H1 (cell line): ENCODE measurements around the gene PACS1. TPM values are rescaled to one million over a fixed set of nuclear protein-coding genes. Genes with fewer than 3 reads are reported as not detected.

Experiments used
- BRCA1 ChIP-seq: IDR thresholded peaks from 2 replicates; pipeline ENCODE4 v1.6.1; 2012; ENCODE audit warnings: low read depth, low read length, improper control_type of control experiment
- CHD2 ChIP-seq: IDR thresholded peaks from 2 replicates; pipeline ENCODE4 v1.6.1; 2012; ENCODE audit warnings: low read length, improper control_type of control experiment
- CTBP2 ChIP-seq: IDR thresholded peaks from 2 replicates; pipeline ENCODE4 v1.7.0; 2011; ENCODE audit warnings: borderline replicate concordance, mild to moderate bottlenecking, moderate library complexity, mixed read lengths, low read length; ENCODE audit not compliant: insufficient read depth, insufficient read length
- EZH2 ChIP-seq: fragments of 200-600 bp; sonication (generic); IDR thresholded peaks from 2 replicates; pipeline ENCODE4 v1.7.1; 2012; ENCODE audit warnings: low read depth, mild to moderate bottlenecking, moderate library complexity, low read length, inconsistent platforms; ENCODE audit not compliant: severe bottlenecking
- FOSL1 ChIP-seq: IDR thresholded peaks from 2 replicates; pipeline ENCODE4 v1.6.1; 2011; ENCODE audit warnings: mild to moderate bottlenecking, low read depth, low read length, moderate library complexity; ENCODE audit not compliant: insufficient read depth
- NRF1 ChIP-seq: IDR thresholded peaks from 2 replicates; pipeline ENCODE4 v1.6.1; 2011; ENCODE audit warnings: mild to moderate bottlenecking, low read depth, low read length, improper control_type of control experiment
- POLR2A ChIP-seq, 2 experiments: IDR thresholded peaks; 1 replicate in 1 of 2; 2 replicates in 1 of 2; pipeline ENCODE4 v1.6.1; 2011; ENCODE audit warnings: low read depth in 2 of 2, low read length in 2 of 2, mild to moderate bottlenecking in 2 of 2; ENCODE audit errors: control extremely low read depth in 1 of 2
- RBBP5 ChIP-seq: IDR thresholded peaks from 2 replicates; pipeline ENCODE4 v1.7.1; 2012; ENCODE audit warnings: low read depth, mild to moderate bottlenecking, inconsistent platforms, low read length, moderate library complexity, borderline replicate concordance
- RNF2 ChIP-seq: fragments of 200-900, 300-1000 bp; sonication (generic); IDR thresholded peaks from 2 replicates; pipeline ENCODE4 v1.7.1; 2016; ENCODE audit warnings: borderline replicate concordance, low read depth, mild to moderate bottlenecking, antibody characterized with exemption, low read length; ENCODE audit not compliant: poor library complexity, severe bottlenecking; ENCODE audit errors: missing control alignments
- SIN3A ChIP-seq, 2 experiments: IDR thresholded peaks in 1 of 2; conservative IDR thresholded peaks in 1 of 2; 2 replicates each; pipeline ENCODE4 v1.6.1; 2011 to 2012; ENCODE audit warnings: low read length in 2 of 2, improper control_type of control experiment in 1 of 2, low read depth in 1 of 2, mild to moderate bottlenecking in 1 of 2
- SIRT6 ChIP-seq: IDR thresholded peaks from one replicate; pipeline ENCODE4 v1.7.1; 2012; ENCODE audit warnings: low read length, inconsistent platforms
- SP2 ChIP-seq: IDR thresholded peaks from 2 replicates; pipeline ENCODE4 v1.6.1; 2012; ENCODE audit warnings: mild to moderate bottlenecking, low read length, inconsistent platforms
- SP4 ChIP-seq: IDR thresholded peaks from 2 replicates; pipeline ENCODE4 v1.6.1; 2012; ENCODE audit warnings: low read length, inconsistent platforms
- SUZ12 ChIP-seq: fragments of 200-600 bp; sonication (generic); IDR thresholded peaks from 2 replicates; pipeline ENCODE4 v1.6.1; 2012; ENCODE audit warnings: mild to moderate bottlenecking, inconsistent platforms, low read length, moderate library complexity, mixed read lengths
- TAF1 ChIP-seq: IDR thresholded peaks from 2 replicates; pipeline ENCODE4 v1.6.1; 2011; ENCODE audit warnings: mild to moderate bottlenecking, low read depth, low read length
- ZNF274 ChIP-seq: IDR thresholded peaks from 2 replicates; pipeline ENCODE4 v1.7.0; 2012; ENCODE audit warnings: low read length, borderline replicate concordance; ENCODE audit errors: extremely low read depth
- polyA plus RNA-seq, 7 experiments: library from polyadenylated mRNA; depleted of rRNA in 3 of 7; stranded (reverse) in 5 of 7; unstranded in 2 of 7; fragments of >200 nt in 5 of 7; fragments of 200-250 nt in 2 of 7; gene quantifications; 1 replicate in 5 of 7; 2 replicates in 1 of 7; 4 replicates in 1 of 7; pipeline versions ENCODE4 v1.2.1 to v1.2.3, GENCODE V29; 2011 to 2013; ENCODE audit warnings: missing spikeins in 2 of 7, mixed read lengths in 2 of 7
- total RNA-seq: library from RNA; stranded (reverse); fragmentation: NEBNext Ultra II Directional; extraction: Animal tissue kit (Norgen Biotek cat#: 25700); gene quantifications from 2 replicates; pipeline ENCODE4 v1.2.1, GENCODE V29; 2021
- TF ChIP-seq, protein P1 (sequence below): IDR thresholded peaks from 2 replicates; pipeline ENCODE4 v1.6.1; 2012; ENCODE audit warnings: low read length, inconsistent platforms
- TF ChIP-seq, protein P2 (sequence below), 3 experiments: IDR thresholded peaks; 1 replicate in 2 of 3; 2 replicates in 1 of 3; pipeline versions ENCODE4 v1.5.1 to v1.6.1; 2011; ENCODE audit warnings: low read length in 3 of 3, mild to moderate bottlenecking in 3 of 3, inconsistent platforms in 2 of 3, low read depth in 1 of 3, moderate library complexity in 1 of 3; ENCODE audit not compliant: insufficient read depth in 1 of 3; ENCODE audit errors: control extremely low read depth in 1 of 3

Gene PACS1
- total and polyA plus RNA-seq, 2 of the 8 experiments (the other 6 are each of a cell fraction or from before 2014, with no cell fraction given), result 11.5 to 36.0 TPM

DNA sequence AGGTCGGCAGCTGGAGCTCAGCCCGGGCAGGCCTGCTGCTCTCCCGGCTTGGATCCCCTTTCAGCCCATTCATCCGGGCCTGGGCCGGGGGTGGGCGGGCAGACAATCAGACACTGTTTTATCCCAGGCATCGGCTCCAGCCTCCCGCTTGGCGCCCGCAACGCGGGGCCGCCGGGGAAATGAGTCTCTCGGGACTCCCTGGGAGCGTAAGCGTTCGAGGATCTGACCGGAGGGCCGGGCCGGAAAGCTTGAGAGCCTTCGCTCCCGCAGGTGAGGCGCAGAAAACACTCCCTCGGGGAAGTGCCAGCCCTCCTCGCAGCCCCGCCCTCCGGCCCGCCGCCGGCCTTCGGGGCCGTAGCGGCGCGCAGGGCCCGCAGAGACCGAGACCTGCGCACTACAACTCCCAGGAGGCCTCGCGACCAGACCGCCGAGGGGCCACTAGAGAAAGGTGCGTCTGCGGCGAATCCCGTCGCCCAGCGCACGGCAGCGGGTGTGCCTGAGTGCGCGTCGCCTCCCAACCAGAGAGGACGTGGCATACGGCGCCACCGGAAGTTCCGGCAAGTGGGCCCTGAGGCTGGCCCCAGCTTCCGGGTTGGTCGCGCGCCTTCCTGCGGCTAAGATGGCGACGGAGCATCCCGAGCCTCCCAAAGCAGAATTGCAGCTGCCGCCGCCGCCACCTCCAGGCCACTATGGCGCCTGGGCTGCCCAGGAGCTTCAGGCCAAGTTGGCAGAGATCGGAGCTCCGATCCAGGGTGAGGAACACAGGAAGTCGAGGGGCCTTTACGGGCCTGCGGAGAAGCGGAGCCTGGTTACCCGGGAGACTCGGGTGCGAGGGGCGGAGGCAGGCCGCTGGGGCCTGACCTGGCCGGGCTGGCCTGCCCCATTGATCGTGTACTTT, 18.1 kb upstream of the PACS1 start, which contains the start of gene SF3B2 (continued):
- TF ChIP-seq CTBP2 (no peak), CHD2 (no peak), SUZ12 (no peak), SIN3A (conservative IDR thresholded peaks at IDR 0.05 in 1 of 2, IDR thresholded peaks at IDR 0.05 in 1 of 2; ENCODE audit: low read depth in 1 of 2, low read length in 2 of 2) (peak in 1 of 2 experiments; percentile 78; a peak in 2 of 4 replicates), SP2 (no peak), NRF1 (peak; percentile 43), EZH2 (no peak), RBBP5 (peak; percentile 86), SP4 (no peak), ZNF274 (no peak), TAF1 (peak; percentile 88), POLR2A (IDR thresholded peaks at IDR 0.05; ENCODE audit: control extremely low read depth in 1 of 2, low read depth in 2 of 2, low read length in 2 of 2) (peak; percentile 60 to 83), SIRT6 (no peak), RNF2 (no peak), FOSL1 (no peak), BRCA1 (no peak)
- TF ChIP-seq, protein P1, sequence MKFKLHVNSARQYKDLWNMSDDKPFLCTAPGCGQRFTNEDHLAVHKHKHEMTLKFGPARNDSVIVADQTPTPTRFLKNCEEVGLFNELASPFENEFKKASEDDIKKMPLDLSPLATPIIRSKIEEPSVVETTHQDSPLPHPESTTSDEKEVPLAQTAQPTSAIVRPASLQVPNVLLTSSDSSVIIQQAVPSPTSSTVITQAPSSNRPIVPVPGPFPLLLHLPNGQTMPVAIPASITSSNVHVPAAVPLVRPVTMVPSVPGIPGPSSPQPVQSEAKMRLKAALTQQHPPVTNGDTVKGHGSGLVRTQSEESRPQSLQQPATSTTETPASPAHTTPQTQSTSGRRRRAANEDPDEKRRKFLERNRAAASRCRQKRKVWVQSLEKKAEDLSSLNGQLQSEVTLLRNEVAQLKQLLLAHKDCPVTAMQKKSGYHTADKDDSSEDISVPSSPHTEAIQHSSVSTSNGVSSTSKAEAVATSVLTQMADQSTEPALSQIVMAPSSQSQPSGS, result 0 out of 2 replicates have a peak, but pooled peaks have one; percentile 8
- TF ChIP-seq, protein P2, sequence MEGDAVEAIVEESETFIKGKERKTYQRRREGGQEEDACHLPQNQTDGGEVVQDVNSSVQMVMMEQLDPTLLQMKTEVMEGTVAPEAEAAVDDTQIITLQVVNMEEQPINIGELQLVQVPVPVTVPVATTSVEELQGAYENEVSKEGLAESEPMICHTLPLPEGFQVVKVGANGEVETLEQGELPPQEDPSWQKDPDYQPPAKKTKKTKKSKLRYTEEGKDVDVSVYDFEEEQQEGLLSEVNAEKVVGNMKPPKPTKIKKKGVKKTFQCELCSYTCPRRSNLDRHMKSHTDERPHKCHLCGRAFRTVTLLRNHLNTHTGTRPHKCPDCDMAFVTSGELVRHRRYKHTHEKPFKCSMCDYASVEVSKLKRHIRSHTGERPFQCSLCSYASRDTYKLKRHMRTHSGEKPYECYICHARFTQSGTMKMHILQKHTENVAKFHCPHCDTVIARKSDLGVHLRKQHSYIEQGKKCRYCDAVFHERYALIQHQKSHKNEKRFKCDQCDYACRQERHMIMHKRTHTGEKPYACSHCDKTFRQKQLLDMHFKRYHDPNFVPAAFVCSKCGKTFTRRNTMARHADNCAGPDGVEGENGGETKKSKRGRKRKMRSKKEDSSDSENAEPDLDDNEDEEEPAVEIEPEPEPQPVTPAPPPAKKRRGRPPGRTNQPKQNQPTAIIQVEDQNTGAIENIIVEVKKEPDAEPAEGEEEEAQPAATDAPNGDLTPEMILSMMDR (IDR thresholded peaks at IDR 0.05; ENCODE audit: control extremely low read depth in 1 of 3, insufficient read depth in 1 of 3, low read depth in 1 of 3, low read length in 3 of 3), result peak in 1 of 3 experiments; percentile 1; a peak in 1 of 4 replicates
